ENCODE measurements around the gene DDX52.
"Not testable (repeated sequence)": the region's sequence is repeated elsewhere in the genome, so short reads cannot be mapped to it uniquely, and the experiment has no call there.

DDX52 gene

DNA sequence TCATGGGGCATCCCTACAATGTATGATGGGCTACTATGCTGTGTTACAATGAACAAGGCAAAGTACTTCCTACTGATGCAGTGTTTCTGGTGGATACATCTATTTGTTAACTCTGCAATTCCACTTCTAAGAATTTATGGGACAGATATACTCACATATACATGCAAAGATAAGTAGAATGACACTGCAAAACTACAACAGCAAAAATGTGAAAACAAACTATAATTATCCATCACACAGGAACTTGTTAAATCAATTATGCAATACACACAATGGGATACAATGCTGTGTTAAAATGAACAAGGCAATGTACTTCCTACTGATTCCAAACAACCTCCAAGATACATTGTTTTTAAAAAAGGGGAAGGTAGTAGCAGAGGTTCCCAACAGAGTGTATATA, 3.2 kb downstream of the DDX52 start:
- no peak for DNase-seq (ENCODE audit: extremely low read depth, low read depth)
- no peak overlapping the region for H3K4me3 ChIP-seq (replicated peaks; ENCODE audit: low read depth, low read length)
- TF ChIP-seq, protein P1, sequence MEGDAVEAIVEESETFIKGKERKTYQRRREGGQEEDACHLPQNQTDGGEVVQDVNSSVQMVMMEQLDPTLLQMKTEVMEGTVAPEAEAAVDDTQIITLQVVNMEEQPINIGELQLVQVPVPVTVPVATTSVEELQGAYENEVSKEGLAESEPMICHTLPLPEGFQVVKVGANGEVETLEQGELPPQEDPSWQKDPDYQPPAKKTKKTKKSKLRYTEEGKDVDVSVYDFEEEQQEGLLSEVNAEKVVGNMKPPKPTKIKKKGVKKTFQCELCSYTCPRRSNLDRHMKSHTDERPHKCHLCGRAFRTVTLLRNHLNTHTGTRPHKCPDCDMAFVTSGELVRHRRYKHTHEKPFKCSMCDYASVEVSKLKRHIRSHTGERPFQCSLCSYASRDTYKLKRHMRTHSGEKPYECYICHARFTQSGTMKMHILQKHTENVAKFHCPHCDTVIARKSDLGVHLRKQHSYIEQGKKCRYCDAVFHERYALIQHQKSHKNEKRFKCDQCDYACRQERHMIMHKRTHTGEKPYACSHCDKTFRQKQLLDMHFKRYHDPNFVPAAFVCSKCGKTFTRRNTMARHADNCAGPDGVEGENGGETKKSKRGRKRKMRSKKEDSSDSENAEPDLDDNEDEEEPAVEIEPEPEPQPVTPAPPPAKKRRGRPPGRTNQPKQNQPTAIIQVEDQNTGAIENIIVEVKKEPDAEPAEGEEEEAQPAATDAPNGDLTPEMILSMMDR (IDR thresholded peaks at IDR 0.05; ENCODE audit: low read depth, low read length, missing control alignments) = no peak

GRCh38 chr17:37637956-37638355, 5.3 kb downstream of the DDX52 start:
- TF ChIP-seq, protein P1 (IDR thresholded peaks at IDR 0.05; ENCODE audit: low read depth, low read length, missing control alignments) = no peak
- DNase-seq (ENCODE audit: extremely low read depth, low read depth) = no peak
- no peak overlapping the region for H3K4me3 ChIP-seq (replicated peaks; ENCODE audit: low read depth, low read length)

DNA sequence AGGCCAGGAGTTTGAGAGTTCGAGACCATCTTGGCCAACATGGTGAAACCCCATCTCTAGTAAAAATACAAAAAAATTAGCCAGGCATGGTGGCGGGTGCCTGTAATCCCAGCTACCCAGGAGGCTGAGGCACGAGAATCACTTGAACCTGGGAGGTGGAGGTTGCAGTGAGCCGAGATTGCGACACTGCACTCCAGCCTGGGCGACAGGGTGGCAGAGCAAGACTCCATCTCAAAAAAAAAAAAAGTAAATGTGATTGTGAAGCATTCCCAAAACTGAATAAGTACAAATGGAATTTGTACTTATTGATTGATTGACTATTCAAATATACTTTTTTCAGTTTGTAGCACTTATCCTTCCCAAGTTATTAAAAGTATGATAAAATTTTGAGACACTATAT, 26.8 kb downstream of the DDX52 start:
- not testable (repeated sequence) for H3K4me3 ChIP-seq (replicated peaks; ENCODE audit: low read depth, low read length); DNase-seq (ENCODE audit: extremely low read depth, low read depth)

DNA sequence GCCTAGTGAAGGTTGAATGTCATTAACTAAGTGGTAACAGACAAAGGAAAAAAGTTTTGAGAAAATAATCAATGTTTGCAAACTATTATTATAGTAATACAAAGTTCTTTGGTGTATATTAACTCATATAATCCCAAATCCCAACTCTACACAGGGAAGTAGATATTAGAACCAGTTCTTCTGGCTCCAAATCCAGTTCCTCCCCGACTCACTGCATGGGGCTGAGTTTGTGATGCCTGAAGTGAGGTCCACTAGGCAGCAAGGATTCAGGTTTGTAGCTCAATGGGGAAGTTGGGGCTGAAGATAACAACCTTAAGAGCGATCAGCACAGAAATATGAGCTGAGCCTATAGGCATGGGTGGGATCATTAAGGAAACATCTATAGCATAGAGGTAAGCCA, 28.4 kb downstream of the DDX52 start:
- no peak overlapping the region for H3K4me3 ChIP-seq (replicated peaks; ENCODE audit: low read depth, low read length)
- DNase-seq (ENCODE audit: extremely low read depth, low read depth) = no peak
- TF ChIP-seq, protein P1 (IDR thresholded peaks at IDR 0.05; ENCODE audit: low read depth, low read length, missing control alignments) = no peak

DNA sequence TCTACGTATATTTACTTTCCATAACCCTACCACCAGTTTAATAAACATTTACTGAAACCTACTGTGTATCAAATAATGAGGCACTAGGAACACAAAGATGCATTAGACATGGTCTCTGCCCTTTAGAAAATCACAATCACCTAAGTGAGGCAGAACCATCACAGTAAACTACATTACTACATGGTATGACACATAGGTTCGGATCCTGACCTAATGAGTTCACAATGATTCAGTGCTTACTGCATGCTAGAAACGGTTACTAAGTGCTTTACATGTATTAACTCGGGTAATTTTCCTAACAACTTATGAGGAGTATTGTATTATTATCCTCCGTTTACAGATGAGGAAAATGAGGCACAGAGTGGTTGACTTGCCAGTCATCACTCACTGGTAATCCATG, 28.9 kb downstream of the DDX52 start:
- TF ChIP-seq, protein P1 (IDR thresholded peaks at IDR 0.05; ENCODE audit: low read depth, low read length, missing control alignments) = no peak
- no peak for DNase-seq (ENCODE audit: extremely low read depth, low read depth)
- H3K4me3 ChIP-seq (replicated peaks; ENCODE audit: low read depth, low read length) = no peak overlapping the region

GRCh38 chr17:37610971-37611370, 32.3 kb downstream of the DDX52 start:
- H3K4me3 ChIP-seq (replicated peaks; ENCODE audit: low read depth, low read length) = no peak overlapping the region
- TF ChIP-seq, protein P1 (IDR thresholded peaks at IDR 0.05; ENCODE audit: low read depth, low read length, missing control alignments) = no peak
- no peak for DNase-seq (ENCODE audit: extremely low read depth, low read depth)

- not testable (repeated sequence) for DNase-seq (ENCODE audit: extremely low read depth, low read depth)
- peak overlapping the region; percentile 69 for H3K4me3 ChIP-seq (replicated peaks; ENCODE audit: low read depth, low read length)
Observed at GRCh38 chr17:37610041-37610420, 33.2 kb downstream of the DDX52 start.

- TF ChIP-seq, protein P1 (IDR thresholded peaks at IDR 0.05; ENCODE audit: low read depth, low read length, missing control alignments) = peak; percentile 28
- peak within 1 kb of the TSS; percentile 69 for H3K4me3 ChIP-seq (replicated peaks; ENCODE audit: low read depth, low read length)
- DNase-seq (ENCODE audit: extremely low read depth, low read depth) = peak; percentile 65
Observed at GRCh38 chr17:37609170-37610040, 33.8 kb downstream of the DDX52 start, which contains the start of gene SYNRG. Gene SYNRG, minus strand, starts transcription at chr17:37609418. Its CDS starts 63 bp downstream, at chr17:37609355.
